ENCODE measurements around the gene LYPD8. TPM values are rescaled to one million over a fixed set of nuclear protein-coding genes. Genes with fewer than 3 reads are reported as not detected.

Gene LYPD8
- total RNA-seq, 1 donor from 2014 or later = not detected

DNA sequence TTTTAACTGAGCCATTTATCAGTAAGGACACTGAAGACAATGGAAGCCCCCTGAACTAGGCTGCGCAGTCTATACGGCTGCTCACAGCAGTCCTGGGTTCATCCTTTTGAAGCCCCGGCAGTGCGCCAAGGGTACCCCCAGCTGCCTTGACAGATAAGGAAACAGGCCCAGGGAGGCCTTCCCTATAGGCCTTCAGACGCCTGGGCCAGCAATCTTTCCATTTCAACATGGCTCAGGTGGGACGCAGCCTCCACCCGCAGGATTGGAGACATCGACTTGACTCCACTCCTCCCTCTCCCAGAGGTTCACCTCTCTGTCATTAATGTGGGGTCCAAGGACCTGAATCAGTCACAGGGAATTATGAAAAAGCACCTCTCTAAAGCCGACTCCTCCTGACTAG, 2.8 kb upstream of the LYPD8 start:
- no peak for DNase-seq (ENCODE audit: low read depth in 2 of 2)

DNA sequence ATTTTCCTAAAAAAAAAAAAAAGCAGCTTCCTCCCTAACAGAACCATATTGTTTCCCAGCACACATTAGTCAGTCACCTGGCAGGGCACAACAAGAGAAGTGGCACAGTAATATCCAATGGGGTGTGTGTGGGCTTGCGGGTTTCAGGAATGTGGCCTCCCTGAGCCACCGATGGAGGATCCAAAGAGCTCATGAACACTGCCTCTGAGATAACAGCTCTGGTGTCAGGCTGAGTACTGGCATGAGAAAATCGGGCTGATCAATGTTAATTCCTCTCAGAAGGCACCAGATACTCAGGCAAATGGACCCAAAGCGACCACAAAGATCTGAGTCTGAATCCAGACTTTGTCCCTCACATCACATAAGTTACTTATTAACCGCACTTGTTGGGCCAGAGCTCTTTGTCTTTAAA, 2.2 kb upstream of the LYPD8 start:
- no peak for DNase-seq (ENCODE audit: low read depth in 2 of 2)

DNA sequence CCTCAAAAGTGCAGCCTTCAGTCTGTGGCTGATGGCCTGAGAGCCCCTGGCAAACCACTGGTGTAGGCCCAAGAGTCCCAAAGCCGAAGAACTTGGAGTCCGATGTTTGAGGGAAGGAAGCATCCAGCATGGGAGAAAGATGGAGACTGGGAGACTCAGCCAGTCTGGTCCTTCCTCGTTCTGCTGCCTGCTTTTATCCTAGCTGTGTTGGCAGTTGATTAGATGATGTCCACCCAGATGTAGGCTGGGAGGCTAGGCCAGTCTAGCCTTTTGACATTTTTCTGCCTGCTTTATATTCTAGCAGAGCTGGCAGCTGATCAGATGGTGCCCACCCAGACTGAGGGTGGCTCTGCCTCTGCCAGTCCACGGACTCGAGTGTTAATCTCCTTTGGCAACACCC, 1.1 kb upstream of the LYPD8 start:
- DNase-seq (ENCODE audit: low read depth in 2 of 2) = no peak

DNA sequence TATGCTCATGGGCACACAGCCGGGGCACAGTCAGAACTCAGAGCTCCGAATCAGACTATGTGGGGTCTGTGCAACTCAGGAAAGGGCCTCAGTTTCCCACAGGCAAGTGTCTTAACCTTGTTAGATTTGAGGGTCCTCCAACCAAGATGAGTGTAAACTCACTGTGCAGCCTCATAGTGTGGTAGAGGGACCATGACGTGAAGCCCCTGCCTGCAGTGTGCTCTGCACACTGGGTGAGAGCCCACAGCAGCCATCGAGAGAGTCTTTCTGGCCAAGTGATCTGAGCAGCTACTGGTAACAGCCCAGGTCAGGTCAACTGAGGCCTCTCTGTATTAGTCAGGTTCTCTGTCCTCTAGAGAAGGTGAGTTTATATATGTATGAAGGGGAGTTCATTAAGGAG, 592 bp upstream of the LYPD8 start:
- DNase-seq (ENCODE audit: low read depth in 2 of 2) = no peak

DNA sequence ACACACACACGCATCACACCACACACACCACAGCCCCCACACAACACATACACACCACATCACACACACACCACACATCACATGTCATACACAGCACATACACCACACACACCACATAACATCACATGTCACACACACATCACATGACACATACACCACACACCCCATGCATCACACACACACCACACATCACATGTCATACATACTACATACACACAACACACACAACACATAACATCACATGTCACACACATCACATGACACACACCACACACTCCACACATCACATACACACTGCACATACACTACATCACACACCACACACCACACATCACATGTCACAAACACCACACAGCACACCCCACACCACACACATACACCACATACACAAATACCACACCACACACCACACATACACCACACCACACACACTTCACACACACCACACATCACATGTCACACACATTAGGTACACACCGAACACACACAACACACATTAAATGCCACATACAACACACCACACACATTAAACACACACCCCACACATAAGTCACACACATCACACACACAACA, 1.8 kb downstream of the LYPD8 start:
- no peak for DNase-seq (ENCODE audit: low read depth in 2 of 2)

DNA sequence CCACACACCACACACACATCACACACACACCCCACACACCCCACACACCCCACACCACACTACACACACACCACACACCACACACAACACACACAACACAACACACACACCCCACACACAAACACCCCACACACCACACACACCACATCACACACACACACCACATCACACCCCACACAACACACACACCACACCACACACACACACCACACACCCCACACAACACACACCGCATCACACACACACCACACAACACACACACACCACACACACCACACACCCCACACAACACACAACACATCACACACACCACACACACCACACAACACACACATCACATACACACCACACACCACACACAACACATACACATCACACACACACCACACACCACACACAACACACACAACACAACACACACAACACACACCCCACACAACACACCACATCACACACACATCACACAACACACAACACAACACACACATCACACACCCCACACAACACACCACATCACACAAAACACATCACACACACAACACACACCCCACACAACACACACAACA, 2.4 kb downstream of the LYPD8 start:
- no peak for DNase-seq (ENCODE audit: low read depth in 2 of 2)

DNA sequence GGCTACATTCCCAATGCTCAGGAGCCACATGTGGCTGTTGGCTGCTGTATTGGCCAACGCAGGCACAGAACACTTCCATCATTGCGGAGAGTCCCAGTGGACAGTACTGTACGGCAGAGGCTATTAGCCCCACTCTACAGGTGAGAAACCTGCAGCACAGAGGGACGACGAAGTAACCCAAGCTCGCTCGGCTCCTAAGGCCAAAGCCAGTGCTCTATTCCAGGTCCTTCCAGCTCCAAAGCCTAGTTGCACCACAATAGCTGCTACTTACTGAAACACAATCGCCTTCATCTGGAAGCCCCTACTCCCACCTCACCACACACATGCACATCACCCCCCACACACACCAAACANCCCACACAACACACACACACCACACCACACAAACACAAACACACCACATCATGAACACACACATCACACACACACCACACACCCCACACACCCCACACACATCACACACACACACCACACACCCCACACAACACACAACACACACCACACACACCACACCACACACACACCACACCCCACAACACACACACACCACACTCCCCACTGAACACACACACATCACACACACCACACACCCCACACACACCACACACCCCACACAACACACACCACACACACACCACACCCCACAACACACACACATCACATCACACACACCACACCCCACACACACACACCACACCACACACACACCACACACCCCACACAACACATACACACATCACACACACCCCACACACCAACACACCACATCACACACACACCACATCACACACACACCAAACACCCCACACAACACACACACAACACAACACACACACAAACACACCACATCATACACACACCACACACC, 3.2 kb downstream of the LYPD8 start:
- DNase-seq (ENCODE audit: low read depth in 2 of 2) = no peak

DNA sequence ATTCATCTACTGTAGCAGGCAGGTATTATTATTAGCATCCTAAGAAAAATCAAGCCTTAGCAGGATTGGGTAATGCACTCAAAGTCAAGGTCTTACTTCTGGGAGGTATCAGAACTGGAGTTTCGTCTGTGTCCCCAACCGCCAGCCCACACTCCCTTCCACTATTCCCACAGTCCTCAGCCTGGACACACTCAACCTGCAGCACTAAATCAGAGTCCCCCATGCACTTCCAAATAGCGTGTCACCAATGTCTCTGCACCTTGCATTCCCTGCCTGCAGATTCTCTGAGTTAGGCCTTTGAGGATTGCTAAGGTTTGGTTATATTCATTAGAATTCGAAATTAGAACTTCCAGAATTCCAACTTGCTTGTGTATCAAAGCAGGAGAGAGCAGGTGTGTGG, 3.9 kb downstream of the LYPD8 start:
- DNase-seq (ENCODE audit: low read depth in 2 of 2) = no peak

DNA sequence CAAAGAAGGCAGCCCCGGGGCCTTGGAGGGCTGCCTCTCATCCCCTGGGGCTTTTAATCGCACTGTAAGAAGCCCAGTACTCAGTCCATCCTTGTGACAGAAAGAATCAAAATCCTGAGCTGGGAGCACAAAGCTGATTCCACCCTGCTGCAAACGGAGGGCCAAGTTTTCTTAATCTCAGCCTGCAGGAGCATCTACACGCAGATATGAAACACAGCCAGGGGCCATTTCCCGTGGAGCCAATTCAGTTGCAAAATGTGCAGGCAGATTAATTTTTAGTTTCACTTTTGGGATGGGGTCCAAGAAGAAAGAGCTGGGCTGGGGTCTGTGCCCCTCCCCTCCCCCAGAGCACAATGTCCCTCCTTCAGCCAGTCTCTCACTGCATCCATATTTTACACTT, 4.4 kb downstream of the LYPD8 start:
- no peak for DNase-seq (ENCODE audit: low read depth in 2 of 2)

DNA sequence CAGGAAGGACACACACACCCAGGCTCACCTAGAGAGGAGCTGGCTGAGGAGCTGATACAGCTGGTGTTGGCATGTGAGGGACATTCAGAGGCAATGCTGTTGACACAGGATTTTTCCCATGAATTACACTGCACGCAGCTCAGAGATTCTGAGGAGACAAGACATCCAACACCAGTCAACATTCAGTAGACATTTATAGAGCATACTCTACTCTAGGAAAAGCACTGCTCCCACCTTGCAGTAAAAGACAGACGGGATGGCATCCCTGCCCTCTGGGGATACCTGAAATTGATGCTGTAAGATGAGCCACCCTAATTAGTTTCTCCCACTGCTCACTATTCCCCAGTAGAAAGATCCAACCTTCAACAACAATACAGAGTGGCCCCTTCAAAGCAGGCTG, 5.1 kb downstream of the LYPD8 start:
- no peak for DNase-seq (ENCODE audit: low read depth in 2 of 2)

DNA sequence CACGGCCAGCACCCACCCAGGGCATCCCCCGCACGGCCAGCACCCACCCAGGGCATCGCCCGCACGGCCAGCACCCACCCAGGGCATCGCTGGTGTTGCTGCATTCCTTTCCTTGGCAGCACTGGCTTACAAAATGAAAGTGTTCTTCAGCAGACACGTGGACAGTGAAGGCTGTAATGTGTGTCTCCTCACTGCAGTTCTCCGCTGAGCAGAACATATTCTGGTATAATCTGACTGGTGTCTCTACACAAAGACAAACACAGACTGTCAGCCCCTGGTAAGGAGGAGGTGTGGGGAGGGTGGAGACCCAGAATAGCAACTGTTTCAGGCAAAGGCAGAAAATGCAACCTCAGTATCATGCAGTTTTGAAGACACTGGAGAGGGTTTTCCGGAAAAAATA, 7.3 kb downstream of the LYPD8 start:
- DNase-seq (ENCODE audit: low read depth in 2 of 2) = no peak

DNA sequence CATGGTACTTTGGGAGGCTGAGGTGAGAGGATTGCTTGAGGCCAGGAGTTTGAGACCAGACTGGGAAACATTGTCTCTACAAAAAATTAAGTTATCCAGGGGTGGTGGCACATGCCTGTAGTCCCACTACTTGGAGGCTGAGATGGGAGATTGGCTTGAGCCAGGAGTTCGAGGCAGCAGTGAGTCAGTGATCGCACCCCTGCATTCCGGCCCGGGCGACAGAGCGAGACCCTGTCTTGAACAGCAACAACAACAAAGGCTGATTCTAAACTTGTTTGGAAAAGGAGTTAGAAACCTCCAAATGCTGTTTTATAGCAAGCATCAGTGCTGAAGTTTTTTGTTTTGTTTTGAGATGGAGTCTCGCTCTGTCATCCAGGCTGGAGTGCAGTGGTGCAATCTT, 14.7 kb downstream of the LYPD8 start:
- DNase-seq (ENCODE audit: low read depth in 2 of 2) = no peak

DNA sequence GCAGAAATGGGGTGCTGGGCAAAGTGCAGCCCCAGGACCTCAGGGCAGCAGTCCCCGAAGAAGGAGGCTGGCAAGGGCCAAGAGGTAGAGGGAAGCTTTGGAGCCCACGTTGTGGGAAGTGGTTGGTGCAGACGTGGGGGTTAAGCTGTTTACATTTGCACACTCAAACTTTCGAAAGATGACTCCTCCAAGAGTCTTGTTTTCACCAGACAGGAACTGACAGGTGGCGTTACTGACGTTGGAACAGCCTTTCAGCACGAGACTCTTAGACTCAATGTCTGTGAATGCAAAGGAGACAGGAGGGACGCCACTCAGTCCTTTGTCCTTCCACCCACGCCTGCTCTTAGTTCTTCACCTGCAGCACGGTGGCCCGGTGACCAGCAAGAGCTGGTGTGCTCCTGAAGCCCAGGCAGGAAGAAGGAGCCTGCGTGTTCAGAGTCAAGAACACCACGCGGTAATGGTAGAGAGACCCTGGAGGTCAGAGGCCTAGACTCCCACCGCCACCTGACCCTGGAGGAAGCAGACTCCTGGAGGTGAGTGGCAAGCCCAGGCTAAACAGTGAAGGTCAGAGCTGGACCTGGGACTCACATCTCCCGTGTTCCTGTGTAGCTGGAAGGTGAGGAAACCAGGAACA, 15.9 kb downstream of the LYPD8 start:
- no peak for DNase-seq (ENCODE audit: low read depth in 2 of 2)

DNA sequence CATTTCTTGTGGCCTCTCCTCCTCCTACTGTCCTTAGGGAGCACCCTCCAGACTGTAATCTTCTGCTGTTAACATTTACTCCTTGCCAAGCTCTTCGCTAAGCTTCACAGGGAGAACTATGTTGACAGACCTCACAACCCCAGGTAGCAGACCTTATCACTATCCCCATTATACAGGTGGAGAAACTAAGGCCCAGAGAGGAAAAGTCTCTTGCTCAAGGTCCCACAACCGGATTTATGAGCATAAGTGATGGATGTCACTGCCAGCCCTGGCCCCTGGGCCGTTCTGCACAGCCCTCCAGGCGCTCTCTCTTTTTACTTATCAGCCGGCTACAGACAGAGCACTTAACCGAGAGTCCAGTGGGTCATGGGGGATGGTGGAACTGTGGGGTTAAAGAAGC, 18.1 kb downstream of the LYPD8 start:
- DNase-seq (ENCODE audit: low read depth in 2 of 2) = no peak

DNA sequence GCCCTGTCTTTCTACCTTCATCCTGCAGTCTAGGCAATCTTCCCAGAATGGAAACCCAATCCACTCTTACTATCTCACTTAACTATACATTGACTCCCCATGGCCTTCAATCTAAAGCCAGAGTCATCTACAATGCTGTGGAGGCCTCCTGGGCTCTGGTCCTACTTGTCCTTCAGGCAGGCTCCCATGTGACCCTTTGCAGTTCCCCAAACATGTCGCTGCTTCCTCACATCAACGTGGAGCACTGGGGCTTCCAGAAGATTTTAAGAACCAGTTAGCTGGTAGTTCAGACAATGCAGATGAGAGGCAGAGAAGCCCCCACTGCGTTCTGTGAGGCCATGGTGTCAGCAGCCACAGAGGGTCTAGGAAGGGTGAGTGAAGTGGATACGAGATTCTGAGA, 18.6 kb downstream of the LYPD8 start:
- DNase-seq (ENCODE audit: low read depth in 2 of 2) = no peak

DNA sequence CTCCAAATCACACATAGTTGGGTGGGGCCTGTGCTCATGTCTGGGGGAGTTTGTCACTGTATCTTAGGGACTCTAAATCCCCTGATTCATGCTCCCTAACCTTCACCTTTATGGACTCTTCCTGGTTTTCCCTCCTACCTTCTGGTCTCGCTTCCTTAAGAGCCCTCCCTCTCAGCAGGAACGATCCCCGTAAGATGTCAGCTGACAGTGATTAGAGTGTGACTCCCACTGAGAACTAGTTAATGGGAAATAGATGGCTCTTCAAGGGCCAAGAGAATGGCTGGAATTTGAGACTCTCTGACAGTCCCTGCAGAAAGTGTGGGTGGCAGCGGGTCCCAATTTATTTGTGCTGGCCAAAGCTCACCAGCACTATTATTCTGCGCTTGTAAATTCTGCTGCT, 22.0 kb downstream of the LYPD8 start:
- no peak for DNase-seq (ENCODE audit: low read depth in 2 of 2)

DNA sequence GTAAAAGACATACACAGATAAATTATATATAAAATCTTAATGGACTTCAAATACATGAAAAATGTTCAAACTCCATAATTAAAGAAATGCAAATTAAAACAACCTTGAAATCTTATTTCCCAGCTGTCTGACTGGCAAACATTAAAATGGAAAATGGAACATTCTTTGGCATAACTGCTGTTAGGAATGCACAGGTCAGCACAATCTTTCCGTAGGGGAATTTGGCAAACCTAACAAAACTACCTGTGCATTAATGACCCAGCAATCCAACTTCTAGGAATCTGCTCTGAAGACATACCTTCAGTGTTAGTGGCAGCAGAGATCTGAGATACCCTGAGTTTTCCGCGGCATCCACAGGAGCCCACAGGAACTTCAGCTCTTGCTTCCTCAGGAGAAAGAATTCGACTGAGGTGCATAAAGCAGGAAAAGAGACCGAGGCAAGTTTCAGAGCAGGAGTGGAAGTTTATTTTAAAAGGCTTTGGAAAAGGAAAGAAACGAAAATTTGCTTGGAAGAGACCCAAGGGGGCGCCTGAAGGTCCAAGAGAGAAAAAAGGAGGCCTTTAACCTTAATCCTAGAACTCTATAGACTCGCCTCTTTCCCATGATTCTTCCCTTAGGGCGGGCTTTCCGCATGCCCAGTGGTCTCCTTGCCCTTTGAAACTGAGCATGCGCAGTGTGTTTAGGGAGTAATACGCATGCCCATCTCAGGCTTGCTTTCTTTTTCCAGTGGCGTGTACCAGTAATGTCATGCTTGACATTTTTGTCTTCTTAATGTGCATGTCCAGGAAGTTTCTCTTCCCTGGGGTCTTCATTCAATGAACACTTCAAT, 24.8 kb downstream of the LYPD8 start:
- no peak for DNase-seq (ENCODE audit: low read depth in 2 of 2)

DNA sequence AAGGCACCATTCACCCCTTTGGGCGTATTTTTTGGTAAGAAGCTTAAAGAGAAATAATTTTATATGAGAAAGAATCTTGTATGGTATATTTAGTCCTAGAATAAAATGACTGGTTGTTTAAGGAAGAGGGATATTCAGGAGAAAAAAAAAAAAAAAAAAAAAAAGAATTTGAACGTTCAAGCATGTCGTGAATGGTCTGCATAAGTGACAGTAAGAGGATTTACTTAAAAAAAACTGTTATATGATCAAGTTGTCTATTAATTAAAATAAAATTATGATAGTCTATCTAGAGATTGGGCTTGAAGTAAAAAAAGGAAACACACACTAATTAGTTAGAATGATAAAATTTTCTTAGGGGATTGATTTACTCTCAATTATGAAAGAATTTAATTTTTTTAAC, 41.3 kb downstream of the LYPD8 start:
- no peak for DNase-seq (ENCODE audit: low read depth in 2 of 2)

DNA sequence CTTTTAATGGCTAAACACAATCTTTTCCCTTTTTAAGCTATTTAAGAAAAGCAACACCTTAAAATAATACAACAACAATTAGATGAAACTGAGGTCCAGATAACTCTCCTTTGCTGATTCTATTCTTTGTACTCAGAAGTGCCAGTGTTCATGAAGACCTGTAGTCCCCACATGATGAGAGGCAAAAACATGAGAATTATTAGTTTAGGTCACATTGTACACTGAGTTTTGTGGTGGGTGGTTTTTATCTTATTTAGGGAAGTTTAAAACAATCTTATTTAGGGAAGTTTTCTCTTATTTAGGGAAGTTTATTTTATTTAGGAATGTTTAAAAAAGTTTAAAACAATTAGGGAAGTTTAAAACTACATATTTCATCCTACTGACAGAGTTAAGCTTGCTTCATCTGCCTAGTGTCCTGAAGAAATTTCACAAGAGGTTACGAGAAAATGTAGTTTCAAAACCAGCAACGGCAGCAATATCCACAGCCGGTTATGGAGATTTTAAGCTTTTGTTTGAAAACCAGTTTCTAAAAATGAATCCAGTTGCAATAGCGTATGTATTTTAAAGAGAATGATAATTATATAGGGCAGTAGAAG, 45.2 kb downstream of the LYPD8 start:
- no peak for DNase-seq (ENCODE audit: low read depth in 2 of 2)

DNA sequence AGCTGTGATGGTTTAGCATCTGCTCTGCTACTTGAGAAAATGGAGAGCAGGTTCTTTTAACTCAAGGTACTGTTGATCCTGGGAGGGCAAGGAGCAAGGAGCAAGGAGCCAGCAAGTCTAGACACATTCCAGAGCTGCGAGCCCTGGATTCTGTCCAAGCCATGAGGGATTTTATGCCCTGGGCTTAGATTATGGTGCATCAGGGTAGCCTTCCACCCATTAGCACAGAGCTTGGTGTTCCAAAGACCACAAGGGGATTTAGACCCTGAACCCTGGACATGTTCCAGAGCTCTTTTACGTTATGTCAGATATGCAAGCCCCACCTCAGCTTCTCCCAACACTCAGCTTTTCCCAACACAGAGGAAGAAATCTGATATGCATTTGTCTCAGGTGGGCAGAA, 51.0 kb downstream of the LYPD8 start:
- no peak for DNase-seq (ENCODE audit: low read depth in 2 of 2)

DNA sequence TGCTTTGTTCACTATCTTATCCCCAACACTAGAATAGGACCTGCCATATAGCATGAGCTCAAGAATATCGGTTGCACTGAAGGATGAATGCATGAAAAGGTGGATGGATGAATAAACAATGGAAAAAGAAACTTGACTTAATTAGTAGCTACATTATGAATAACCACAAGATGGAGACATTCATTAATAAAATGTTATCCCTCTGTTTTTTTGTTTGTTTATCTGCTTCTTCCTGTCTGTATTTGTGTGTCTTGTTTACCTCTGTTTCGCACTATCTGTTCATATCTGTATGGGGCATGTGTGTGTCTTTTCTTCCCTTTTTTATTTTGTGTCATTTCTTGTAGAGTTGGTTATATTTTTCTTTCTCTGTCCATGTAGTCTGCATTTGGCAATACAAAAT, 51.9 kb downstream of the LYPD8 start:
- no peak for DNase-seq (ENCODE audit: low read depth in 2 of 2)
